HG03135 (cell line): Measurements from ENCODE around the gene ACADM.
"Not testable (repeated sequence)": the region's sequence is repeated elsewhere in the genome, so short reads cannot be mapped to it uniquely, and the experiment has no call there.

ENCODE experiments used
- ATAC-seq: cut with Tn5 transposase; IDR thresholded peaks from one replicate; pipeline ENCODE4 v1.9.1; 2021; ENCODE audit warnings: mild to moderate bottlenecking, moderate library complexity; ENCODE audit not compliant: unreplicated experiment

The ACADM gene

DNA sequence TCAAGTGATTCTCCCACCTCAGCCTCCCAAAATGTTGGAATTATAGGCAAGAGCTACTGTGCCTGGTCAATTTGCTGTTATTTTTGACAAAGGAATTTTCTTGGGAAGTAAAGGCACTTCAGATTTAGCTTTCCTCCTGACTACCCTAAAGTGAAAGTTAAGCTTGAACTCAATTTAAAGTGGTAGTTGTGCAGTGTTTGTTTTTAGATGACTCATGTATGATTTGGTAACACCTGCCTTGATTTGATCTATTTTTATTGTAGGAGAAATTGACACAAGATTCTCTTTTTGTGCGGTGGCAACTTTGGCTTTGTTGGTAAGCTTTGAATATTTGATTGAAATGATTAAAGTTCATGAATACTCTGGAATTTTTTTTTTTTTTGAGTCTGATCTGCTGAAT, 66.5 kb downstream of the ACADM start:
- no peak for ATAC-seq

DNA sequence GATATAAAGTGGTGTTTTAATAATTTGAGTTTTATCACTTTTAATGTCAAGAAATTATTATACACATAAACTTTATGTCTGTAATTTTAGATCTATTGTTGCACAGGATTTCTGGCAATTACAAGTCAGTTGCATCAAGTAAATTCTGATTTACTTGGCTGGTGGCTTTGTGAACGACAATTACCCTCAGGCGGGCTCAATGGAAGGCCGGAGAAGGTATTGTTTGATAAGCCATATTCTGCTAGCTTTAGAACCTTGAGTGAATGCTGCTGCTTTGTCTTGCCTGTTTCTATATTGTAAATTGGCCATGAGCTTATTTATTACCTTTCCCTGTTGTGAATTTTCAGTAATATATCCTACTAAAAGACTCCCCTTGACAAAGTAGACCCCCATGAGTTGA, 67.6 kb downstream of the ACADM start:
- no peak for ATAC-seq

GRCh38 chr1:75794382-75794781, 69.9 kb downstream of the ACADM start:
- ATAC-seq = no peak

DNA sequence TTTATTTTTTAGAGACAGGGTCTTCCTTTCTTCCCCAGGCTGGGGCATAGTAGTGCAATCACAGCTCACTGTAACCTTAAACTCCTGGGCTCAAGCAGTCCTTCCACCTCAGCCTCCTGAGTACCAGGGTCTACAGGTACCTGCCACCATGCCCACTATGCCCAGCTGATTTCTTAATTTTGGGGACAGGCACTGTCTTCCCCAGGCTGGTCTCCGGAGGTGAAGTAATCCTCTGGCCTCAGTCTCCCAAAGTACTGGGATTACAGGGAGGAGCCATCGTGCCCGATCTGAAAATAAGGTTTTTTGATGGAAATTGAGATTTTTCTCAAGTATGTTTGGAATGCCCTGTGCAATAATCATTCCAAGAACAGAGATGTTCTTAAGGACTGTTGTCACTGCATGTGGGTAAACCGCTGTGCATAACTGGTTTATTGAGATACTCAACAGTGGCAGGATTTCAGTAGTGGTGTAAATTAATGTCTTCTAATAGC, 71.2 kb downstream of the ACADM start:
- ATAC-seq = no peak

DNA sequence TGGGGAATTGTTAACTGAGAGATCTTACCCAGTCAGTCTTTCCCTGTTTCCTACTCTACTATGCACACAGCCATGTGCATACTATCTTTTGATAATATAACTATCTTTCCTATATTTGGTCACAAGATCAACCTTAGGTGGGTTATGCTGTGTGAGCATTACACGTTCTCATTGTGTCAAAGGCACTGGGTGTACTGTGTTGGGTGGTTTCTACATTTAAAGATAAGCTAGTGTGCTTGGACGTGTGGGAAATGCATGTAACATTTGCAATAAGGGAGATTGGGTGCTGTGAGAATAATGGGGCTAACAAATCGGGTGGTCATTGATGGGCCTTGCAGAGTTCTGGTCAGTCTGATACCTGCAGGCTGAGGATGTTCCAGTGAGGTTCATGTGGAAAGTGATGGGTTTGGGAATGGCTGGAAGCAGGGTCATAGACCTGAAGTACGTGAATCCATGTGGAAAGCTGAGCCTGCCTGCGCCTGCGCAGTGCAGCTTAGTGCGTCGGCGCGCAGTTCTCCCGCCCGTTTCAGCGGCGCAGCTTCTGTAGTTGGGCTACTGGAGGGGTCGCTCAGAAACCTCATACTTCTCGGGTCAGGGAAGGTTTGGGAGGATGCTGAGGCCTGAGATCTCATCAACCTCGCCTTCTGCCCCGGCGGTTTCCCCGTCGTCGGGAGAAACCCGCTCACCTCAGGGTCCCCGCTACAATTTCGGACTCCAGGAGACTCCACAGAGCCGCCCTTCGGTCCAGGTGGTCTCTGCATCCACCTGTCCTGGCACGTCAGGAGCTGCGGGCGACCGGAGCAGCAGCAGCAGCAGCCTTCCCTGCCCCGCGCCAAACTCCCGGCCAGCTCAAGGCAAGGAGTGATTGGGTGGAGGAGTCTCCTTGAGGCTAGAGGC, 72.1 kb downstream of the ACADM start, which contains the start of gene MSH4:
MSH4 (plus strand) TSS at position 507 of the 897 bp plus-strand sequence; CDS start at position 611, 104 bp downstream.
- no peak for ATAC-seq

DNA sequence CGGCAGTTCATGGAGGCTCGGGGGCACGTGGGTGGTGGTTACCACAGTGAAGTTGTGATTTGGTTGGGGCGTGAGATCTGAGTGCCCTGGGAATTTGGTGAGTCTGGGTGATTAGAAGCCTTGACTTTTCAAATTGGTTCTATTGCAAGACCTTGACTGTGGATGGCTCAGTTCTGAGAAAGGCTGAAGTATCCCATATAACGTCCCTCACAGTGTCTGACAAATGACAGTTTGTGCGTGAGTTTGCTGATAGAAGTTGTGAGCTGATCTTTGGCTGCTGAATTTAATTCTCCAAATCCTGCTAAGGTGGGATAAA, 72.7 kb downstream of the ACADM start:
- no peak for ATAC-seq

- ATAC-seq = no peak
These were observed 73.2 kb downstream of the ACADM start for GRCh38 chr1:75797606-75798216.

DNA sequence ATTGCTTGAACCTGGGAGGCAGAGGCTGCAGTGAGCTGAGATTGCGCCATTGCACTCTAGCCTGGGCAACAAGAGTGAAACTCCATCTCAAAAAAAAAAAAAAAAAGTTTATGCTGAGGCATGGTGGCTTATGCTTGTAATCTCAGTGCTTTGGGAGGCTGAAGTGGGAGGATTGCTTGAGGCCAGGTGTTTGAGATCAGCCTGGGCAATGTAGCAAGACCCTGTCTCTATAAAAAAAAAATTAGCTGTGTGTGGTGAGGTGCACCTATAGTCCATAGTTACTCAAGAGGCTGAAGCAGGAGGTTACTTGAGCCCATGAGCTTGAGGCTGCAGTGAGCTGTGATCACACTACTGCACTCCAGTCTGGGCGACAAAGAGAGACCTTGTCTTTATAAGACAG, 77.0 kb downstream of the ACADM start:
- not testable (repeated sequence) for ATAC-seq

DNA sequence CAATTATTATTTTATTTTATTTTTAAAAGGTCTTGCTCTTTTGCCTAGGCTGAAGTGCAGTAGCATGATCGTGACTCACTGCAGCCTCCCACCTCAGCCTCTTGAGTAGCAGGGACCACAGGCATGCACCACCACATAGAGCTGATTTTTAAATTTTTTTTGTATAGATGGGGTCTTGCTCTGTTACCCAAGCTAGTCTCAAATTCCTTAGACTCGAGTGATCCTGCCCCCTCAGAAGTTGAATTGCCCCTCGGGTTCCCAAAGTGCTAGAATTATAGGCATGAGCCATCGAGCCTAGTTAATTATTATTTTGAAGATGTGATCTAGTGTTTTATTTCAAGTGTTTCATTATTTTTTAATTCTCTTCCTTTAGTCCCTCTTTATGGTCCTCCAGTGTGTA, 84.4 kb downstream of the ACADM start:
- no peak for ATAC-seq

DNA sequence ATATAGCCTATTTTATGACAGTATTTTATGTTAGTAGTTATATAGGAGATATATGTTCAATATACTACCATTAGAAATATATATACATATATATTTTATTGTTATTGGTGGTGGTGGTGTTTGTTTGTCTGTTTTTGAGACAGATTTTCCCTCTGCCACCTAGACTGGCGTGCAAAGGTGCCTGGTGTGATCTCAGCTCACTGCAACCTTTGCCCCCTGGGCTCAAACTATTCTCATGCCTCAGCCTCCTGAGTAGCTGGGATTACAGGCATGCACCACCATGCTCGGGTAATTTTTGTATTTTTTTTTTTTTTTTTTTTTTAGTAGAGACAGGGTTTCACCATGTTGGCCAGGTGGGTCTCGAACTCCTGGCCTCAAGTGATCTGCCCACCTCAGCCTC, 85.6 kb downstream of the ACADM start:
- ATAC-seq = not testable (repeated sequence)

DNA sequence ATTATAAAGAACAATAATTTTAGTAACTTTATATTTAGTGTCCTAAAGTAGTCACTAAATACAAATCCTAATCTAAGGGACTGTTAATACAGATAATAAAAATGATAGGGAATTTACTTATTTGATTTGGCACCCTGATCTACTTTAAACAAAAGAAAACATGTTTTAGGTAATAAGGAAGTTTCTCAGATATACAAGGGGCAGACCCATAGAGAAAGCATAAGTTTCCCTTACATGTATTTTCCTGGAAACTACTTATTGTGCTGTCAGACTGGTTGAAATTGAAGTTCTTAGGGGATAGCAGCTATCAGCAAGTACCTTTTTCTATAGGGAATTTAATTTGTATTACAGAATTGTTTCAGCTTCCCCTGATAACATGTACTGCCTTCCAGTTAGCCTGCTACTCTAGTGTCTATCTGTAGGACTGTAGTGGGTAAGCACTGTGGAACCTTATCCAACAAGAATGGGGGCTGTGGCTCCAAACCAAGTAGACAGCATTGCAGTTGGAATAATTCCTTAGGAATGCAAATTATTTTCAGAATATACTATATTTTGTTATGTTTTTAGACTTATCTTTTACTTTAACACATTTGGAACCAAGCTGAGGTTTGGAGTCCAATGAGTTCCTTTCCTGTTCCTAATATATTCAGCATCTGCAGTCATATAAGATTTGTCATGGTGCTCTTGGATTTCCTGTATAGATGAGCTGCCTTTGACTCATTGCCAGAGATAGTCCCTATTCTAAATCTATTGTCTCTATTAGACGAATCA, 86.9 kb downstream of the ACADM start:
- ATAC-seq = no peak

GRCh38 chr1:75812065-75812464, 87.6 kb downstream of the ACADM start:
- ATAC-seq = no peak
